ENCODE data around the gene MCFD2.

- no peak for TF ChIP-seq POLR2AphosphoS5 (IDR thresholded peaks at IDR 0.05)
- TF ChIP-seq CTCF (IDR thresholded peaks at IDR 0.05): no peak
Measured at GRCh38 chr2:46950314-46950713, 34.7 kb upstream of the MCFD2 start.
